ENCODE data around the gene MYOD1.

The MYOD1 gene

DNA sequence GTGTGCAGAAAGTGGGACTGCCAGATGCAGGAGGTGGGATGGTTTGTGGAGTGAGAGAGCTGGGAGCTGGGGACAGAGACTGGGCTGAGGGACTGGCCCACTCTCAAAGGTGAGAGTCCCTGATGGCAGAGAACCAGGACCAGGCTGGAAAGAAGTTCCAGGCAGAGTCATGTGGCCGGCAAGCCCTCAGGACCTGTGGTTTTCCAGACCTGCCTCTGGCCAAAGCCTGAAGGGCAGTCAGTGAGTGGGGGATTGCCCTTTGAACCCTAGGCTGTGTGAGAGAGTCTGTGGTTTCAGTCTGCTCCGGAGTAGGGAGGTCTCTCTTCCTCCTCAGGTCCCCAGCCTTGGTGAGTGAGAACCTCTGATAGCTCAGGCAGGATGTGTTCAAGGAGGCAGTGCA, 32.2 kb downstream of the MYOD1 start:
- no peak for DNase-seq

GRCh38 chr11:17752144-17752543, 32.8 kb downstream of the MYOD1 start:
- DNase-seq: no peak

- DNase-seq: no peak
Observed at GRCh38 chr11:17753153-17753552, 33.8 kb downstream of the MYOD1 start.

GRCh38 chr11:17753641-17754040, 34.3 kb downstream of the MYOD1 start:
- DNase-seq: no peak

GRCh38 chr11:17755891-17756290, 36.5 kb downstream of the MYOD1 start:
- no peak for DNase-seq

DNA sequence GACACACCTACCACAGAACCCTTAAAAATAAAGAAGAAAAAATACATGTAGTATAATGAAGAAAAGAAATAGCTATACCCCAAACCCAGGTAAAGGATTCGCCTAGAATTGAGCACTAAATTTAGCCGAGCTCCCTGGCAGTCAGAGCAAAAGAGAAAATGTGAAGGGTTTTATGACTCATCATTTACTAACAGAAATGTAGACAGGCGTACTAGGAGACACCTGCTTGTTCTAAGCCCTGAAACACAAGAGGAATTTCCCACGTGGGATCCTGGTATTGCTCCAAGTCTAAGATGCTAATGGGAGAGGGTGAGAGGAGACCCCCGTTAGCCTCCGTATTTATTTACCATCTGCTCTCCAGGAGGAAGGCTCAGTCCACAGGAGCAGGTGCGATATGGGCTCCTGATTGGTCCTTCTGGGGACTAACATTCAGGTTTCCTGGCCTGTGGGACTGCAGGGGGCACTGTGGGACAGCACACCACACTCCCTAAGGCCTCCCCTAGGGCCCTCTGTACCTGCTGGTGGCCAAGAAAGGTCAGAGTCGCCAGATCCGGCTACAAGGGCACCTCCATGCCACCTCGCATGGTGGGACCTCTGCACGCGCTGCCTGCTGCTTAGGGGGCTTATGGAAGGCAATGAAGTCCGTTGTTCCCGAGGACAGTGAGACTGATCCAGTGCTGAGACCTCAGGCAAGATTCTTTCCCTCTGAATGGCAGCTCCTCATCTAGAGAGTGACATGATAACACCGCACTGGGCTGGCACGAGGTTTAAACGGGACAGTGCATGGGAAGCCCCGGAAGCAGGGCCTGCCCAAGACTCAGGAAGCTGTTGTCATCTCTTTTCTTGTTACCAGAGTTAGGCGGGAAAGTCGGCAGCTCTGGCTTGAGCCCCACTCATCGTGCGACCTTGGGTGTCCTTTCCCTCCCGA, 41.0 kb downstream of the MYOD1 start:
- no peak for DNase-seq

DNA sequence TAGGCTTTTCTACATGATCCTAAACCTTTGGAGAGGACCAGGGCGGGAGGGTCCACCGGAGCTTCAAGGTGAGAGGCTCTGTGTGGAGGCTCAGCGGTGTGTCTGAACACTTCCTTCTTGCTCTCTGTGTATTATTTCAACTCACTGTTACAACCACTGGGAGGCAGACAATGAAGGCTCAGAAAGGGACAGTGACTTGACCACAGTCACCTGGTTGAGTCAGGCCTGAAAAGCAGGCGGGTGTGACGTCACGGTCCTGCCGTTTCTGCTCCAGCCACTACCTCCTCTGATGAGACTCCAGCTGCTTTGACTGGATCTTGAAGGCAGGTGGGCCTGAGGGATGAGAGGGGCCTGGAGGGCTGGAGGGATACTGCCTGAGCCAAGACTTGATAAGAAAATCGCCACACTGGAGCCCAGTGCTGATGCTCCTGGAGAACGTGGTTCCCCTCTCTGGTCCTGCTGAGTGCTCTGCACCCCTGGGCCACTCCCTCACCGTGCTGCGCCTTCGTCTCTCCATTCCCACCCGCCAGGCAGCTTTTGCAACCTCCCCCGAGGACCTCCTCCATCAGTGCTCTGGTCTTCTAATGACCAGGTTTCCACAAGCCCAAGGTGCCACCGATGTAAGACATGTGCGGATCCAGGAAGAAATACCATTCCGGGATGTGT, 43.1 kb downstream of the MYOD1 start:
- DNase-seq: no peak

DNA sequence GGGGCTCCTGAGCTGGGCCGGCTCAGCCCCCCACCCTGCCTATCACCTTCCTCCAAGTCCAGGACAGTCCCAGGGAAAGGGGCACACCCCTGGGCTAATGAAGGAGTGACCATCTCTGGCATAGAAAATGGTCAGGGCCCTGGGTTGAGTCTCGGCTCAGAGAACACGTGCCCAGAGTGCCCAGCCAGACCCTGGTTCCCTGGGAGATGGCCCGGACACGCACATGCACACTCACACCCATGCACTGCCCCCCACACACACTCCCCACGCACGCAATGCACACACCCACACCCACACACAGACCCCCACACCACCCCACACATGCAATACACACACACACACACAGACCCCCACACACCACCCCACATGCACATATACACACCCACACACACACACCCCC, 43.9 kb downstream of the MYOD1 start:
- no peak for DNase-seq

DNA sequence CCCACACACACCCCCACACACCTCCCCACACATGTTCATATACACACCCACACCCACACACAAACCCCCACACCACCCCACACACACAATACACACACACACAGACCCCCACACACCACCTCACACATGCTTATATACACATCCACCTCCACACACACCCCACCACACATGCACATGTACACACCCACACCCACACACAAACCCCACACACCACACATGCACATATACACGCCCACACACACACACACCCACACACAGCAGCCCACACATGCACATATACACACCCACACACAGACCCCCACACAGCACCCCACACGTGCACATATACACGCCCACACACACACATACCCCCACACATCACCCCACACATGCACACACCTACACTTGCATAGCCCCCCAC, 44.3 kb downstream of the MYOD1 start:
- no peak for DNase-seq

DNA sequence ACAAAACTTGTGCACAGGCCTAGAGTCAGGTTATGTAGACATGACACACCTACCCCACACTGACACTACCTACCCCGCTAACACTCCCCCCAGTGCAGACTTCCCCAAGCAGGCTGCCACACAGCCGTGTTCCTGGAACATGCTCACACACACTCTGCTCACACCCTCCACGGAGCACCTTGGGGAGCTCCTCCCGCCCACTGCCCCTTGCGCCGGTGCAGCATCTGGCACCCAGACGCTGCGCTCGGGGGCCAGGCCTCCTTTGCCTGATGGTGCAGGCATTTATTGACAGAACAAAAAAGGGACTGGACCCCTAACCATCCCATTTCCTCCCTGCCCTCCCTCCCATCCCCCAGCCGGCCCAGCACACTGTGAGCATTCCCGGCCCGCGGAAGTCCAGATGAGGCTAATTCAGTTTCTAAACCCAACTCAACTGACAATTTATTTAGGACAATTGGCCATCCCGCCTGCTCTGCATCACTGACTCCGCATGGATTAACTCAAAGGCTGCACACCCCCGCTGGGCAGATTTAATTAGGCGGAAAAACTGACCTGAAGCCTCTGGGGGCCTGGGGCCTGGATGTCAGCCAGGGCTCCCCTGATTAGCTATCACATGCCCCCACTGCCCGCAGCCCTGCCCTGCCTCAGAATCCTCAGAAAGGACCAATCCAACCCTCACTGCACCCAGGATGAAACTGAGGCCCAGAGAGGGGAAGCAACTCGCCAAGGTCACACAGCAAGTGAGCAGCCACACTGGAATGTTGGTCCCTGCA, 45.3 kb downstream of the MYOD1 start:
- no peak for DNase-seq

DNA sequence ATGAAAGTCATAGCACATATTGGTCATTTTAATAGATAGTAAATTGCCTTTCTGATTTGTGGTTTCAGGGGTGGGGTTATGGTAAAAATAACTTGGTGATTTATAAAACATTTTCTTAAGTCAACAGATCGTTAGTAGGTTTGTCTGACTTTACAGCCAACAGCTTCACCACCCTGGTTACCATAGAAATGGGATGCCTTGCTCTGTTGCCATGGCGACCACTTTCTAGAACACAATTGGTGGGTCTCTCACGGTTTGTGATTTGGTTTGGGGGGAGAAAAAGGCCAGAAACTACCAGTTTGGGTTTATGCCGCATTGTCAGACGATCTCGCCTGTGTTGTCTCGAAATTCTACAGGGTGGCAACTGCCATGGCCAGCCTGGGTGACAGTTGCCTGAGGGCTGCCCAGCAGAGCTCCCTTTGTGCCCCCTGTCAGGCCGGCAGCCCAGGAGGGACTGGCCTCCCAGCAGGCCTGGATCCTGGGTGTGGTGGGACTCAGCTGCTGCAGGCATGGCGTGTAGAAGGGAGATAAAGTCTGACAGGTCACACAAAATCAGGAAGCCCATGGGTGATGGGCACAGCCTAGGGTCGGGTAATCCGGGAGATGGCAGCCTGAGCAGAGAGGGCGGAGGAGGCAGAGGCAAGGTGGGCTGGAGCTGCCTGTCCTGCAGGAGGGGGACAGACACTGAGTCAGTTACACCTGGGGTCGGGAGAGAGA, 46.1 kb downstream of the MYOD1 start:
- DNase-seq: no peak

- no peak for DNase-seq
Observed at GRCh38 chr11:17766073-17766359, 46.6 kb downstream of the MYOD1 start.

DNA sequence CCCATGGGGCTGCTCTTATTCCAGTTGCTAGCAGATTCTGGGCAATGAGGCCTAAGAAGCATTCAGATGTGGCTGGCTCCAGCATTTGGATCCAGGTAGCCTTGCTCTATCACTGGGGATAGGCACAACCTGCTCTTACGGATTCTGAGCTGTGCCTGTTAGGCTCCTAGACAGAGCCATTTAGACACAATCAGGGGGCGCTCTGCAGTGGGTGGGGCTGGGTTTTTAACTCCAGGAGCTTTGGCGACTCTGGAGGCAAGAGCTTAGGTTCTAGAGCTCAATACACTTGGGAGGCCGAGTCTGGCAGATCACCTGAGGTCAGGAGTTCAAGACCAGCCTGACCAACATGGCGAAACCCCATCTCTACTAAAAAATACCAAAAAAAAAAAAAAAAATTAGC, 47.2 kb downstream of the MYOD1 start:
- no peak for DNase-seq

- DNase-seq: no peak
Observed at GRCh38 chr11:17767301-17767885, 48.0 kb downstream of the MYOD1 start.

- no peak for DNase-seq
Observed at GRCh38 chr11:17767914-17768313, 48.5 kb downstream of the MYOD1 start.

DNA sequence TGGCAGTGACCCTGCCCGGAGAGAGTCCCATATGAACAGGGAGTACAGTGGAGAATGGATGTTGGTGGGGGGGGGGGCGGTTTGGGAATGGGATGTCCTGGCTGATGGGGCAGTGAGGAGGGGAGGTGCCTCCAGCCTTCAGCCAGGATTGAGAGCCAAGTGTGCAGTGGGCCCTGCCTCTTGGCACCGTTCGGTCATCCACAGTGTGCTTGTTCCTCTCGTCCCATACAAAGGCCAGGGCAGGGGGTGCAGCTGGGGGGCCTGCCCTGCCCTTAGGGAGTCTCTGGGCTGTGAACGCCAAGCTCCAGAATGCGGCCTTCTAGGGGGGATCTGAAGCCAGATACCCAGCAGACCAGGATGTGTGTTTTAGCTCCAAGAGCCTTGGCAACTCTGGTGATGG, 49.2 kb downstream of the MYOD1 start:
- DNase-seq: no peak

DNA sequence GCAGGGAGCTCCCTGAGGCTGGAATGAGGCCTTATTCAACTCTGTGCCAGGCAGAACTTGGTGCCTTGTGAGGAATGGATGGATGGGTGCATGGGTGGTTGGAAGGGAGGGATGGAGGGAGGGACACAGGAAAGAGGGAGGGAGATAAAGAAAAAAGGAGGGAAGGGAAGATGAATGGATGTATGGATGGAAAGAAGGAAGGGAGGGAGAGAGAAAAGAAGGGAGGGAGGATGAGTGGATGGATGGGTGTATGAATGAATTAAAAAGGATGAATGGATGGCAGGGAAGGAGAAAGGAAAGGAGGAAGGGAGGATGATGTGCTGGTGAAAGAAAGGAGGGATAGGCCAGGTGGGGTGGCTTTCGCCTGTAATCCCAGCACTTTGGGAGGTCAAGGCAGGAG, 49.8 kb downstream of the MYOD1 start:
- no peak for DNase-seq

DNA sequence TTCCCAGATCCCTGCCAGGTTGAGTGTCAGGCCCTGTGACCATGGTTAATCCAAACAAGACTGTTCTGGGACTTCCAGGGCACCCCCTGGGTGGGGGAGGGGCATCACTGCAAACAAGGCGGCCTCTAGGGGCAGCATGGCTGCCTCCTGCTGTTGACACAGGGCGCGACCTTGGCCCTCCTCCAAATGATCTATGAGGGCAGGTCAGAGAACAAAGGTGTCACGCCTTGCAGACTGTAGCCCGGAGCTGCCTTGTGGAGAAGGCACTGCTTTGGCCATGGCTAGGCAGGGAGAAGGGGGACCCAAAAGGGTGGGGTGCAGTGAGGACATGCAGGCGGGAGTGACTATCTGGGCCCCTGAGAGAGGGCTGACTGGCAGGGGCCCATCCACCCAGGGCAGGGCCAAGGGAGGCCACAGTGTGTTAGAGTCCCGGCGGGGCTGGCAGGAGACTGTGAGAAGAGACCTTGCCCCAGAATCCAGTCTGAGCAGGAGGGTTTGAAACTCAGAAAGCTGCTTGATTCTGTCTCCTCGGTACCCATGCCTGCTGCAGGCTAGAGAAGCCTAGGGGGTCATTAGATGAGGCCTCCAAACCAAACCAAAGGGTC, 50.8 kb downstream of the MYOD1 start:
- DNase-seq: no peak

DNA sequence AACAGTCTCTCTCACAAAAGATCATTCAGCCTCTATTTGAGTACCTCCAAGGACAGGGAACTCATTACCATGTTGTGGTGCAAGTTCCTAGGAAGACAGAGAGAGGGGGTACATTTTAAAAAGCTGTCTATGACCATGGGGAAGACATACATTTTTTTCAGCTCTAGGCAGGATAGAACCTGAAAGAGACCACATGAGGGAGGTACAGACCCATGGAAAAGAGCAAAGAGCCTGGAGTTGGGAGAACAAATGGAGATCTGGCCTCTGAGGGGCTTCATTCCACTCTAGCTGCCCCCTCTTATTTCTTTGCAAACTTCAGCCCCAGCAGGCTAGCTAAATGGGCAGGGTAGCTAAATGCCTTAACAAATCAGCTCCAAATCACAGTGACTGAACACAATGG, 51.5 kb downstream of the MYOD1 start:
- no peak for DNase-seq

GRCh38 chr11:17771415-17771814, 52.0 kb downstream of the MYOD1 start:
- no peak for DNase-seq
